ENCODE measurements around the gene WIZ. TPM values are rescaled to one million over a fixed set of nuclear protein-coding genes. Genes with fewer than 3 reads are reported as not detected.

Gene WIZ
- total and polyA plus RNA-seq, 9 of the 15 experiments (the other 6 are each of a cell fraction or from before 2014, with no cell fraction given) = 0.06 to 37.5 (median 4.8) TPM

GRCh38 chr19:15418579-15419412 is 31.0 kb downstream of the WIZ start, which contains the start of gene AKAP8L (continued):
- TF ChIP-seq E2F4 (CRISPR knock-in tag; IDR thresholded peaks at IDR 0.05; ENCODE audit: low read depth) (peak; percentile 61; the same call in 1 of the 2 replicates), MEF2A (IDR thresholded peaks at IDR 0.05; ENCODE audit: control insufficient read depth, low read depth, low read length) (no peak), MCM5 (IDR thresholded peaks at IDR 0.05; ENCODE audit: low read depth) (no peak), MEIS2 (IDR thresholded peaks at IDR 0.05; ENCODE audit: partially characterized antibody) (no peak), FOXA3 (CRISPR knock-in tag; conservative IDR thresholded peaks at IDR 0.05 in 1 of 2, IDR thresholded peaks at IDR 0.05 in 1 of 2) (no peak), NKRF (IDR thresholded peaks at IDR 0.05; ENCODE audit: borderline replicate concordance) (peak; percentile 88), SREBF1 (IDR thresholded peaks at IDR 0.05; ENCODE audit: borderline replicate concordance, low read depth, low read length) (peak; percentile 87), ZNF41 (CRISPR knock-in tag; conservative IDR thresholded peaks at IDR 0.05) (no peak; the same call in 1 of the 2 replicates), ZFP36 (IDR thresholded peaks at IDR 0.05; ENCODE audit: low read depth, low read length, partially characterized antibody) (no peak), DEAF1 (CRISPR knock-in tag; IDR thresholded peaks at IDR 0.05) (peak; percentile 56; the same call in 1 of the 2 replicates), ZKSCAN8 (CRISPR knock-in tag; IDR thresholded peaks at IDR 0.05) (no peak), ZBTB26 (CRISPR knock-in tag; IDR thresholded peaks at IDR 0.05) (peak; percentile 19; the same call in 1 of the 2 replicates), ZNF12 (CRISPR knock-in tag; IDR thresholded peaks at IDR 0.05) (no peak), SMAD4 (CRISPR knock-in tag; conservative IDR thresholded peaks at IDR 0.05) (0 out of 2 replicates have a peak, but pooled peaks have one; percentile 35), ETS1 (conservative IDR thresholded peaks at IDR 0.05; ENCODE audit: control insufficient read depth, low read depth, low read length) (peak; percentile 48; the same call in 1 of the 2 replicates), RAD51 (IDR thresholded peaks at IDR 0.05; ENCODE audit: borderline replicate concordance, low read depth) (no peak), COPS2 (conservative IDR thresholded peaks at IDR 0.05) (no peak), ZNF316 (IDR thresholded peaks at IDR 0.05) (no peak), ESRRB (CRISPR knock-in tag; IDR thresholded peaks at IDR 0.05; ENCODE audit: borderline replicate concordance) (no peak), KLF10 (CRISPR knock-in tag; IDR thresholded peaks at IDR 0.05) (no peak)

Measured in K562 (cell line).